SU-DHL-6 (cell line): ENCODE measurements around the gene MSTN.
"Not testable (repeated sequence)": the region's sequence is repeated elsewhere in the genome, so short reads cannot be mapped to it uniquely, and the experiment has no call there.

Experiments
- H2AFZ ChIP-seq: fragments of 200-600 bp; sonication (generic); 2 replicates; pipeline ENCODE4 v1.6.1; 2014; ENCODE audit warnings: low read depth, mild to moderate bottlenecking, moderate library complexity, mixed read lengths, antibody characterized with exemption, low read length; ENCODE audit not compliant: severe bottlenecking
- H3F3A ChIP-seq: fragments of 200-600 bp; shearing (Covaris generic); 2 replicates; pipeline ENCODE4 v1.6.0; 2016; ENCODE audit warnings: antibody characterized with exemption, mild to moderate bottlenecking; ENCODE audit not compliant: insufficient read depth
- H3K27ac ChIP-seq: fragments of 200-600 bp; sonication (generic); 2 replicates; pipeline ENCODE4 v1.5.1; 2016; ENCODE audit warnings: low read depth, mild to moderate bottlenecking, low read length, moderate library complexity, mixed read lengths
- H3K27me3 ChIP-seq: fragments of 200-600 bp; sonication (generic), shearing (Covaris generic); 2 replicates; pipeline ENCODE4 v1.6.0; 2014; ENCODE audit warnings: mild to moderate bottlenecking, low read length
- H3K36me3 ChIP-seq: fragments of 200-600 bp; sonication (generic); 2 replicates; pipeline ENCODE4 v1.6.1; 2014; ENCODE audit warnings: mild to moderate bottlenecking, low read length, mixed read lengths
- H3K4me2 ChIP-seq: fragments of 300-600, 200-600 bp; shearing (Covaris generic), sonication (generic); 2 replicates; pipeline ENCODE4 v1.6.0; 2014; ENCODE audit warnings: low read length, low read depth, mild to moderate bottlenecking; ENCODE audit not compliant: poor library complexity, severe bottlenecking
- H3K4me3 ChIP-seq: fragments of 200-600 bp; sonication (generic); 2 replicates; pipeline ENCODE4 v1.5.1; 2014; ENCODE audit warnings: antibody characterized with exemption, low read length, mild to moderate bottlenecking, mixed read lengths; ENCODE audit not compliant: insufficient read depth, poor library complexity, severe bottlenecking
- H3K79me2 ChIP-seq: fragments of 200-600 bp; sonication (generic); 2 replicates; pipeline ENCODE4 v1.6.1; 2014; ENCODE audit warnings: mild to moderate bottlenecking, low read length, moderate library complexity; ENCODE audit not compliant: insufficient read depth
- H3K9ac ChIP-seq: fragments of 200-600 bp; sonication (generic); 2 replicates; pipeline ENCODE4 v1.7.0; 2014; ENCODE audit warnings: mild to moderate bottlenecking, low read length
- H3K9me2 ChIP-seq: fragments of 200-600 bp; sonication (generic); replicated peaks from 2 replicates; pipeline ENCODE4 v1.6.1; 2014; ENCODE audit warnings: low read length; ENCODE audit not compliant: insufficient read depth
- H3K9me3 ChIP-seq: fragments of 200-600 bp; sonication (generic); 2 replicates; pipeline ENCODE4 v1.6.1; 2014; ENCODE audit warnings: low read length, mixed read lengths; ENCODE audit not compliant: insufficient read depth
- H4K20me1 ChIP-seq: fragments of 200-600 bp; sonication (generic); 2 replicates; pipeline ENCODE4 v1.6.1; 2014; ENCODE audit warnings: low read depth, mild to moderate bottlenecking, antibody characterized with exemption, low read length, moderate library complexity, mixed read lengths
- CTCF ChIP-seq: fragments of 200-600 bp; sonication (generic); IDR thresholded peaks from one replicate; pipeline ENCODE4 v1.5.1; 2017; ENCODE audit warnings: antibody characterized with exemption, mild to moderate bottlenecking, low read length, moderate library complexity; ENCODE audit not compliant: insufficient read depth, poor library complexity, severe bottlenecking
- EZH2phosphoT487 ChIP-seq: fragments of 200-600 bp; sonication (generic), shearing (Covaris generic); conservative IDR thresholded peaks from 2 replicates; pipeline ENCODE4 v1.6.1; 2018; ENCODE audit warnings: mild to moderate bottlenecking, antibody characterized with exemption, low read length, moderate library complexity, mixed read lengths

The MSTN gene

GRCh38 chr2:190043441-190043840 is 19.1 kb downstream of the MSTN start:
- no peaks in the 10 kb centered on the region for H3K79me2 ChIP-seq
- H4K20me1 ChIP-seq: no peaks in the 10 kb centered on the region
- H3K9me2 ChIP-seq: no peaks in the 10 kb centered on the region
- no peak overlapping the region for H3K9ac ChIP-seq
- no peaks in the 10 kb centered on the region for H3F3A ChIP-seq
- no peak overlapping the region for H3K4me2 ChIP-seq
- no peak overlapping the region for H3K27ac ChIP-seq
- no peaks in the 10 kb centered on the region for H3K27me3 ChIP-seq
- no peaks in the 10 kb centered on the region for H3K36me3 ChIP-seq
- H3K4me3 ChIP-seq: no peak overlapping the region
- H2AFZ ChIP-seq: no peak overlapping the region
- no peak for TF ChIP-seq EZH2phosphoT487
- no peak for TF ChIP-seq CTCF
- H3K9me3 ChIP-seq: no peaks in the 10 kb centered on the region

- H3F3A ChIP-seq: no peaks in the 10 kb centered on the region
- no peak overlapping the region for H3K9ac ChIP-seq
- H3K27me3 ChIP-seq: no peaks in the 10 kb centered on the region
- no peak overlapping the region for H2AFZ ChIP-seq
- H4K20me1 ChIP-seq: no peaks in the 10 kb centered on the region
- H3K9me2 ChIP-seq: no peaks in the 10 kb centered on the region
- no peak for TF ChIP-seq CTCF
- TF ChIP-seq EZH2phosphoT487: no peak
- no peak overlapping the region for H3K27ac ChIP-seq
- no peak overlapping the region for H3K4me2 ChIP-seq
- no peak overlapping the region for H3K4me3 ChIP-seq
- H3K9me3 ChIP-seq: no peaks in the 10 kb centered on the region
- H3K79me2 ChIP-seq: no peaks in the 10 kb centered on the region
- no peaks in the 10 kb centered on the region for H3K36me3 ChIP-seq
These were observed 26.5 kb downstream of the MSTN start for GRCh38 chr2:190036071-190036470.

GRCh38 chr2:190034417-190034816 is 28.1 kb downstream of the MSTN start:
- H3K9me2 ChIP-seq, H3K9me3 ChIP-seq, H3K9ac ChIP-seq, H3K79me2 ChIP-seq, H3K36me3 ChIP-seq, H3K4me2 ChIP-seq, H3K27me3 ChIP-seq, H3K27ac ChIP-seq, H3F3A ChIP-seq, H4K20me1 ChIP-seq, H3K4me3 ChIP-seq, H2AFZ ChIP-seq: not testable (repeated sequence)

GRCh38 chr2:190031969-190032618 is 30.4 kb downstream of the MSTN start:
- Histone ChIP-seq H3K9ac (no peak overlapping the region), H3F3A (no peaks in the 10 kb centered on the region), H3K79me2 (no peaks in the 10 kb centered on the region), H4K20me1 (no peaks in the 10 kb centered on the region), H3K27ac (no peak overlapping the region), H3K9me3 (no peaks in the 10 kb centered on the region), H3K36me3 (no peaks in the 10 kb centered on the region), H3K9me2 (no peaks in the 10 kb centered on the region), H3K4me3 (no peak overlapping the region), H2AFZ (no peak overlapping the region), H3K4me2 (no peak overlapping the region), H3K27me3 (no peaks in the 10 kb centered on the region)
- TF ChIP-seq CTCF (no peak), EZH2phosphoT487 (no peak)
